Measurements from ENCODE around the gene OR5H14.

Gene OR5H14

DNA sequence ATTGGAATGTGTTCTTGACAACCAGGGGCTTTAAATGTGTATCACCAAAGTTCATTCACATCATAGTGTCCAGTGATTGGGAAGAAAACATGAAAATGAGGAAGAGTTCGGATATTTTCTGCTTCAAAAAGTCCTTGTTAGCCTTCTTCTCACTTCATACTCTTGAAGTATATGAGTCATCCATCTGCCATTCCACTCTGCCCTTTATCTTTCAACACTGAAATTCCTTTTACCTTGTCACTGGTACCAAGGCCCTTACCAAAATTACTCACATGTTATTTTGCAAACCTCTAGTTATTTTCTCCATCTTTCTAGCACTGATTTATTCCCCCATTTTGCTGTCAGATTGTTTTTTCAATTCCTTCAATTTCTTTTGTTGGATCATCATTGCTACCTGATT lies 51.7 kb downstream of the OR5H14 start:
- TF ChIP-seq, protein P1, sequence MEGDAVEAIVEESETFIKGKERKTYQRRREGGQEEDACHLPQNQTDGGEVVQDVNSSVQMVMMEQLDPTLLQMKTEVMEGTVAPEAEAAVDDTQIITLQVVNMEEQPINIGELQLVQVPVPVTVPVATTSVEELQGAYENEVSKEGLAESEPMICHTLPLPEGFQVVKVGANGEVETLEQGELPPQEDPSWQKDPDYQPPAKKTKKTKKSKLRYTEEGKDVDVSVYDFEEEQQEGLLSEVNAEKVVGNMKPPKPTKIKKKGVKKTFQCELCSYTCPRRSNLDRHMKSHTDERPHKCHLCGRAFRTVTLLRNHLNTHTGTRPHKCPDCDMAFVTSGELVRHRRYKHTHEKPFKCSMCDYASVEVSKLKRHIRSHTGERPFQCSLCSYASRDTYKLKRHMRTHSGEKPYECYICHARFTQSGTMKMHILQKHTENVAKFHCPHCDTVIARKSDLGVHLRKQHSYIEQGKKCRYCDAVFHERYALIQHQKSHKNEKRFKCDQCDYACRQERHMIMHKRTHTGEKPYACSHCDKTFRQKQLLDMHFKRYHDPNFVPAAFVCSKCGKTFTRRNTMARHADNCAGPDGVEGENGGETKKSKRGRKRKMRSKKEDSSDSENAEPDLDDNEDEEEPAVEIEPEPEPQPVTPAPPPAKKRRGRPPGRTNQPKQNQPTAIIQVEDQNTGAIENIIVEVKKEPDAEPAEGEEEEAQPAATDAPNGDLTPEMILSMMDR (IDR thresholded peaks at IDR 0.05; ENCODE audit: low read depth, low read length) = no peak
- DNase-seq (ENCODE audit: extremely low read depth, low read depth) = no peak

Data from AG09319 (cell line).